GM12872 (cell line): ENCODE data around the gene ATXN3L.

Experiments used
- TF ChIP-seq, protein P1 (sequence below): IDR thresholded peaks from 3 replicates; pipeline ENCODE4 v1.5.1; 2011; ENCODE audit warnings: low read depth, mild to moderate bottlenecking, low read length, moderate library complexity; ENCODE audit not compliant: insufficient read depth

ATXN3L gene

DNA sequence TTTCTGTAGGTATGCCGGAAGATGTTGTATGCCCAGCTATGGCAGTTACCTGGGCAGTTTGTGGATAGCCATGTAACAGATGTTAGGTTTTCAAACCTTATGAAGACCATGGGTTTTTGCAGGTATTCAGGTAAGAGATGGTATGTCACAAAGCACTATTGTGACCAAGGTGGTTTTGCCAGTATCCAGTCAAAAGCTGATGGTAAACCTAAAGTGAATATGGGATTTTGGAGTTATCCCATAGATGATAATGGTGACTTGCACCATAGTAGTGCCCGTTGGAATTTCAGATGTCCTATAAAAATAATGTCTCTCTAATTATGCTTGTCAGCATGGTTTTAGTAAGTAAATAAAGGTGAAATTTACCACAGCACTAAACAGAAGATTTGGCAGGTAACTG lies at the start of gene ATXN3L:
TSS of gene ATXN3L (minus strand) at position 101 of the 400 bp plus-strand sequence. CDS start 119 bp downstream, outside the sequence.
- TF ChIP-seq, protein P1, sequence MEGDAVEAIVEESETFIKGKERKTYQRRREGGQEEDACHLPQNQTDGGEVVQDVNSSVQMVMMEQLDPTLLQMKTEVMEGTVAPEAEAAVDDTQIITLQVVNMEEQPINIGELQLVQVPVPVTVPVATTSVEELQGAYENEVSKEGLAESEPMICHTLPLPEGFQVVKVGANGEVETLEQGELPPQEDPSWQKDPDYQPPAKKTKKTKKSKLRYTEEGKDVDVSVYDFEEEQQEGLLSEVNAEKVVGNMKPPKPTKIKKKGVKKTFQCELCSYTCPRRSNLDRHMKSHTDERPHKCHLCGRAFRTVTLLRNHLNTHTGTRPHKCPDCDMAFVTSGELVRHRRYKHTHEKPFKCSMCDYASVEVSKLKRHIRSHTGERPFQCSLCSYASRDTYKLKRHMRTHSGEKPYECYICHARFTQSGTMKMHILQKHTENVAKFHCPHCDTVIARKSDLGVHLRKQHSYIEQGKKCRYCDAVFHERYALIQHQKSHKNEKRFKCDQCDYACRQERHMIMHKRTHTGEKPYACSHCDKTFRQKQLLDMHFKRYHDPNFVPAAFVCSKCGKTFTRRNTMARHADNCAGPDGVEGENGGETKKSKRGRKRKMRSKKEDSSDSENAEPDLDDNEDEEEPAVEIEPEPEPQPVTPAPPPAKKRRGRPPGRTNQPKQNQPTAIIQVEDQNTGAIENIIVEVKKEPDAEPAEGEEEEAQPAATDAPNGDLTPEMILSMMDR = no peak

DNA sequence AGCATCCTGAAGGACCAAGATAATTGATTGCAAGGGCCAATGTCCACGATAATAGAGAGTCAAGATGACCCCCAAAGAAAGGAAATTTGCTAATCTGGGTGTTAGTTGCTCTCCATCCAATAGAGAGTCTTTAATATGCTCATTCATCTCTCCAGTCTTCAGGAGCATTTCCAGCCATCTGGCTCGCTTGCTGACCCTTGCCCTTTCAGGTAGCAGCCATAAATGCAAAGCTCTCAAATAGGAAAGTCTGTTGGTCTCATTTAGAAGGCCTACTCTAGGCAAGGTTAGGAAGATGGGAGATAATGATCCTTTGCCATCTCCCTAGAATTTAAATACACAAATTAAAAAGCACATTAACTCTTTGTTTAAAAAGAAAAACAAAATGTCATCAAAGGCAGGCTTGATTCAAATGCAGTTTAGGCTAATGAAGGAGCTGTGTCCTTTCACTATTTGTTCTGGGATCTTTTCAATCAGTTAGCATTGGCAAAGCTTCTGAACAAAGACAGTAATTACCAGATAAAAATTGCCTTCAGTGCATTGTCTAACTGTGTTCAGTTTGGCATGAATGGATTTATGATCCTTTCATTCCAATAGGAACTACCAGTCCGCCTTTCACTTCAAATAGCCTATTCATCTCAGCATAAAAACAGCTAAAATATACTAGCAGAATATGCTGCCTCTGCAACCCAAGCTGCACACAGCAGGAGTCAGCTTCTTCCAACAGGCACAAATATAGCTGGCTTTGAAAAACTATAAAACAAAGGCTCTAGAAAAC lies 49.6 kb upstream of the ATXN3L start:
- TF ChIP-seq, protein P1 = no peak

DNA sequence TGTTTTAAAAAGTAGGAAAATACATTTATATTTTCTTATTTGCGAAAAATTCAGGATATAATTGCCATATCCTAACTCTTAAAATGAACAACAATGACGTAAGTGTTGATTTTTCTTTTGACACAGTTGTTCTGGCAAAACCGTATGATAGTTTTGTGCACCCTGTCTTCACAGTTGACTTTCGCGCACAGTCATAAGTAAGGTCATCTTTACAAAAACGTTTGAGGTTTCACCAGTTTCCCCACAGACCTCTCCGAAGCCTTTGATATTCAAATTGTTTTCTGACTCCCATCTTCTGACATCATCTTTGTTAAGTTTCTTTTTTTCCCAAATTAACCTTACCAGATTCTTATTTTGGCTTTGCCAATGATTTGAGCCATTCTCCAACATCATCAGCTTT lies 48.1 kb upstream of the ATXN3L start:
- TF ChIP-seq, protein P1 = no peak

DNA sequence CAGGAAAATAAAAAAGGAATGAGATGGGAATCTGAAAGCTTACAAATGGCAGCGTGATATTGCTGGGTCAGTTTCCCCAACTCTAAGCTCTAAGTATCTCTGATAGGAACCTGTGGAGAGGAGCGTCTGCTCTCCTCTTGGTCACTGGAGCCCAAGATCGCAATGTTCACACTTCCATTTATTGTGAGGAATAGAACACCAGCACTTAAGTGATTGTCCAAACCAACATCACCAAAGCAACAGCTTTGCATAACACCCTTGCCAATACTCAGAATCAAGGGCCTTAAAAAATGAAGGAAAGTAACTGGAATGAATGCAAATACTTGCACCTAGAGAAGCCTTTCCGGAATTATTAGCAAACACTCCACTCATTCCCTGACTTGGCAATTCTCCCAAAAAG lies 46.8 kb upstream of the ATXN3L start:
- TF ChIP-seq, protein P1 = no peak

DNA sequence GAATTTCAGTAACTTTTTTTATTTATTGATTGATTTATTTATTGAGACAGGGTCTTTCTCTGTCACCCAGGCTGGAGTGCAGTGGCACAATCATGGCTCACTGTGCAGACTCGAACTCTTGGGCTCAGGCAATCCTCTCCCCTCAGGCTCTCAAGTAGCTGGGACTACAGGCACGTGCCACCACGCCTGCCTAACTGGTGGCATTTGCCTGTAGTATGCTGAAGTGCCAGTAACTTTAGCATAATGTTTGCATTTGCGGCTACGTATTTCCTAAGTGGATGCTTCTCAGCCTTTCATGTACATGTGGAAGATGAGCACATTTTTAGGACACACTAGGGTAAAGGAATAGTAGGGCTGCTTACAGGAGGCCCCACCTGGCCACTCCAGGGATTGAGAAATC lies 45.3 kb upstream of the ATXN3L start:
- TF ChIP-seq, protein P1 = no peak

DNA sequence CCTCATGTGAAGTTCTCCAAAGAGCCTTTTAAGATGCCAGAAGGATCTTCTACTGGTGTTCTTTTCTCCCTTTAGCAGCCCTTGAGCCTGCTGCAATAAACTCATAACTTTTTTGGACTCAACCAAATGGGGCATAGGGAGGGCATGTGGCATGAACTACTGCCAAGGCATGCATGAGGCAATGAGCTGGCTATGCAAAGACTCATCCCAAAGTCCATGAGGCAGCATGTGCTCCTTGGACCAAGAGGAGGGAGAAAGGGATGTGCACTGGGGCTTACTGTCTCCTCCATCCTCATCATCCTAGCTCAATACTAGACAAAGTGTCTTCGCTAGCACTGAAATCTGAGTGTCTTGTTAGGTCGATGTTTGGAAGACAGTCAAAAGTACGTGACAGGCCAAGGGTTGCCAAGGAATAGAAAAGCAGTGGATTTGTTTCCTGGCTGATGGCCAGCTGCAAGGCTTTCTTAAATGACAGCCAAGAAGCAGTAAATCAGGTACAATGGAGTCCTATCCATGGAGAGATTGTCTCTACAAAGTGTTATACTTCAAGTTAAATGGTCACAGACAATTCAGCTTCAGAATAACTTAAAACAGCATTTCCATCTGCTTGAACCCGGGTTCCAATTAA lies 44.5 kb upstream of the ATXN3L start:
- TF ChIP-seq, protein P1 = no peak

DNA sequence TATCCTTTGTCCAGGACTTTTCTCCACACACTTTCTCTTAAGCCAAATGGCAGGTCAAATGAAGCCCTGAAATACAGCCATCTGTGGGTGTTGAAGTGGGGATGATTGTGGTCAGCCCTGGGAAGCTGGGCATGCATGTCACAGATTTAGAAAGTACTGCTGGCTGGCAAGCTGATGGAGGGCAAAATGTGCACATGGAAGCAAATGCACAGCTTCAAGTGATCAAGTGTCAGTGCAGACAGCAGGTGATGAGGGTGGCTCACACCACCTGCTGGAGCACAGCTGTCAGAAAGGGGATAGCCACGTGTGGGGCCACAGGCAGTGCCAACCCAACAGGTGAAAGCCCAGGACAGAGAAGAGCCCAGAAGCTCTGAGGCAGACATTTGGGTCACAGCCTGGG lies 40.3 kb upstream of the ATXN3L start:
- TF ChIP-seq, protein P1 = no peak
